ENCODE results near the gene TBX3. TPM values are rescaled to one million over a fixed set of nuclear protein-coding genes. Genes with fewer than 3 reads are reported as not detected.

Gene TBX3
- total and polyA plus RNA-seq, 12 donors: 4.0 to 32.4 (median 11.4) TPM

- Histone ChIP-seq H3K36me3 (peaks cover 0 to 60% (median 13%) of the 10 kb centered on the region in 9 donors), H3K27me3 (peaks cover 0 to 87% (median 2%) of the 10 kb centered on the region in 7 donors), H3K27ac (peak overlapping the region in 3 of 10 donors; percentile 84 to 95 (median 93)), H3K4me3 (peak overlapping the region in 9 of 10 donors; percentile 48 to 88 (median 74)), H3K9me3 (no peaks in the 10 kb centered on the region), H3K4me1 (peaks cover 0 to 41% (median 19%) of the 10 kb centered on the region in 9 donors)
- 76% methylated on average over 10 of the region's 10 CpGs for WGBS, 2 donors
- ATAC-seq (no peak), DNase-seq (no peak)
- intact Hi-C loops (cut with DNase I): loop anchor here in 1 of 10 donors (10.0 kb wide), 1 partner anchor 945 kb away; no protein-coding TSS in a partner anchor
- TF ChIP-seq CTCF (IDR thresholded peaks at IDR 0.05): no peak
These were observed 4.5 kb downstream of the TBX3 start for GRCh38 chr12:114679452-114679875.

GRCh38 chr12:114678718-114679117 is 5.3 kb downstream of the TBX3 start:
- ATAC-seq (no peak), DNase-seq (no peak)
- H3K36me3 ChIP-seq: peaks cover 0 to 67% (median 20%) of the 10 kb centered on the region in 9 donors
- no peaks in the 10 kb centered on the region for H3K9me3 ChIP-seq
- intact Hi-C loops (cut with DNase I): loop anchor here in 1 of 10 donors (10.0 kb wide), 1 partner anchor 946 kb away; no protein-coding TSS in a partner anchor
- 75 to 76% methylated on average over 2 of the region's 2 CpGs for WGBS, 2 donors
- H3K4me3 ChIP-seq: peak overlapping the region in 4 of 10 donors; percentile 68 to 88 (median 80)
- H3K27ac ChIP-seq: peak overlapping the region in 2 of 10 donors; percentile 1 to 84
- peaks cover 0 to 45% (median 24%) of the 10 kb centered on the region in 9 donors for H3K4me1 ChIP-seq
- TF ChIP-seq CTCF (IDR thresholded peaks at IDR 0.05): no peak
- H3K27me3 ChIP-seq: peaks cover 0 to 87% (median 7%) of the 10 kb centered on the region in 7 donors

- WGBS, 2 donors: 93 to 94% methylated on average over 2 of the region's 2 CpGs
- no peak for ATAC-seq
These were observed 5.9 kb downstream of the TBX3 start for GRCh38 chr12:114678028-114678427.

More at GRCh38 chr12:114678028-114678427, 5.9 kb downstream of the TBX3 start:
- peaks cover 0 to 74% (median 21%) of the 10 kb centered on the region in 9 donors for H3K36me3 ChIP-seq
- no peak for TF ChIP-seq CTCF (IDR thresholded peaks at IDR 0.05)
- intact Hi-C loops (cut with DNase I): loop anchor here in 1 of 10 donors (10.0 kb wide), 1 partner anchor 947 kb away; no protein-coding TSS in a partner anchor
- H3K27me3 ChIP-seq: peaks cover 0 to 87% (median 8%) of the 10 kb centered on the region in 7 donors
- H3K27ac ChIP-seq: peak overlapping the region in 1 of 10 donors; percentile 1
- H3K4me1 ChIP-seq: peaks cover 0 to 52% (median 31%) of the 10 kb centered on the region in 9 donors
- DNase-seq: no peak
- H3K9me3 ChIP-seq: no peaks in the 10 kb centered on the region
- peak overlapping the region in 2 of 10 donors; percentile 14 to 88 for H3K4me3 ChIP-seq
